Breast epithelium (tissue), 4 donors: ENCODE measurements around the gene BBS9. TPM values are rescaled to one million over a fixed set of nuclear protein-coding genes. Genes with fewer than 3 reads are reported as not detected.
A peak's percentile ranks its signal among the peaks of the same experiment; 100 is the strongest.

Experiments
- DNase-seq, 2 donors: peaks; one replicate each; pipeline ENCODE4 v3.0.0-alpha.2; 2019; ENCODE audit warnings: low spot score in 2 of 2
- H3K27ac ChIP-seq, 2 donors: fragments of 200-600 bp; sonication (generic) in 1 of 2; one replicate each; pipeline ENCODE4 v1.5.1; 2016 to 2019; ENCODE audit warnings: mild to moderate bottlenecking in 1 of 2
- H3K27me3 ChIP-seq, 2 donors: fragments of 200-600 bp; sonication (generic) in 1 of 2; one replicate each; pipeline versions ENCODE4 v1.5.1 to v1.6.0; 2017 to 2019; ENCODE audit warnings: control low read depth in 1 of 2, mild to moderate bottlenecking in 1 of 2
- H3K36me3 ChIP-seq: fragments of 200-600 bp; one replicate; pipeline ENCODE4 v1.5.1; 2019
- H3K4me1 ChIP-seq, 2 donors: fragments of 200-600 bp; sonication (generic); one replicate each; pipeline ENCODE4 v1.5.1; 2016 to 2019; ENCODE audit warnings: control low read depth in 1 of 2
- H3K4me3 ChIP-seq, 3 donors: fragments of 200-600 bp; sonication (generic); 1 replicate in 2 of 3; 2 replicates in 1 of 3; pipeline ENCODE4 v1.5.1; 2016 to 2019; ENCODE audit warnings: mild to moderate bottlenecking in 3 of 3, moderate library complexity in 2 of 3
- H3K9me3 ChIP-seq, 2 donors: fragments of 200-600 bp; sonication (generic) in 1 of 2; one replicate each; pipeline ENCODE4 v1.5.1; 2016 to 2019; ENCODE audit warnings: control low read depth in 1 of 2
- POLR2A ChIP-seq: fragments of 450-650 bp; IDR thresholded peaks from one replicate; pipeline ENCODE4 v1.6.1; 2016; ENCODE audit warnings: antibody characterized with exemption, mild to moderate bottlenecking, moderate library complexity
- POLR2AphosphoS5 ChIP-seq, 3 donors: sonication (generic); formaldehyde crosslinking; IDR thresholded peaks; one replicate each; pipeline ENCODE4 v1.6.1; 2017; ENCODE audit warnings: antibody characterized with exemption in 3 of 3
- intact Hi-C: fragments of 100-400 bp; cut with DNase I; formaldehyde crosslinking; loops from one replicate; pipeline ENCODE4 v1.15.1; 2023; ENCODE audit warnings: low total_unique reads
- total RNA-seq, 3 donors: library from RNA; depleted of rRNA; stranded (reverse); fragments of >200 nt; gene quantifications; one replicate each; pipeline ENCODE4 v1.1.0, GENCODE V29; 2016
- TF ChIP-seq, protein P1 (sequence below), 3 donors: fragments of 450-650 bp; IDR thresholded peaks; one replicate each; pipeline ENCODE4 v1.5.1; 2016 to 2017; ENCODE audit warnings: antibody characterized with exemption in 3 of 3, mild to moderate bottlenecking in 3 of 3, moderate library complexity in 3 of 3

BBS9 gene
- total RNA-seq, 3 donors from 2014 or later, result 27.4 to 49.5 (median 43.6) TPM

DNA sequence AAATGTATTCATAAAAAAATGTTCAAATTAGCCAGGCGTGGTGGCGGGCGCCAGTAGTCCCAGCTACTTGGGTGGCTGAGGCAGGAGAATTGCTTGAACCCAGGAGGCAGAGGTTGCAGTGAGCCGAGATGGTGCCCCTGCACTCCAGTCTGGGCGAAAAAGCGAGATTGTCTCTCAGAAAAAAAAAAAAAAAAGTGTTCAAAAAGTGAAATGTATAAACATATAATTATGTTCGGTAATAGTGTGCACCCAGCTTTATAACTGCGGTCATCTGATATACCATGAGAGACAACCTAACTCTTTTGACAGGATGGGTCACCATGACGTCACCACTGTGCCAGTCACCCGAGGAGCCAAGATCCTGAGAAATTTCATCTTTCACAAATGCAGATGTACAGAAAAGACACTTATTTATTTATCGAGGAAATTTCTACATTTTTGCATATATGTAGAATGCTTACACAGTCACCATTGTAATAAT lies 19.6 kb upstream of the BBS9 start:
- Histone ChIP-seq H3K4me3 (peak overlapping the region; percentile 90 to 97 (median 97)), H3K36me3 (no peaks in the 10 kb centered on the region), H3K9me3 (no peaks in the 10 kb centered on the region), H3K4me1 (peaks cover 3 to 16% of the 10 kb centered on the region in 2 donors), H3K27ac (peak overlapping the region in 1 of 2 donors; percentile 77), H3K27me3 (no peaks in the 10 kb centered on the region)
- TF ChIP-seq, protein P1, sequence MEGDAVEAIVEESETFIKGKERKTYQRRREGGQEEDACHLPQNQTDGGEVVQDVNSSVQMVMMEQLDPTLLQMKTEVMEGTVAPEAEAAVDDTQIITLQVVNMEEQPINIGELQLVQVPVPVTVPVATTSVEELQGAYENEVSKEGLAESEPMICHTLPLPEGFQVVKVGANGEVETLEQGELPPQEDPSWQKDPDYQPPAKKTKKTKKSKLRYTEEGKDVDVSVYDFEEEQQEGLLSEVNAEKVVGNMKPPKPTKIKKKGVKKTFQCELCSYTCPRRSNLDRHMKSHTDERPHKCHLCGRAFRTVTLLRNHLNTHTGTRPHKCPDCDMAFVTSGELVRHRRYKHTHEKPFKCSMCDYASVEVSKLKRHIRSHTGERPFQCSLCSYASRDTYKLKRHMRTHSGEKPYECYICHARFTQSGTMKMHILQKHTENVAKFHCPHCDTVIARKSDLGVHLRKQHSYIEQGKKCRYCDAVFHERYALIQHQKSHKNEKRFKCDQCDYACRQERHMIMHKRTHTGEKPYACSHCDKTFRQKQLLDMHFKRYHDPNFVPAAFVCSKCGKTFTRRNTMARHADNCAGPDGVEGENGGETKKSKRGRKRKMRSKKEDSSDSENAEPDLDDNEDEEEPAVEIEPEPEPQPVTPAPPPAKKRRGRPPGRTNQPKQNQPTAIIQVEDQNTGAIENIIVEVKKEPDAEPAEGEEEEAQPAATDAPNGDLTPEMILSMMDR (IDR thresholded peaks at IDR 0.05), result no peak
- no peak for TF ChIP-seq POLR2AphosphoS5 (IDR thresholded peaks at IDR 0.05)
- no peak for TF ChIP-seq POLR2A
- intact Hi-C loops, result no loop called here
- DNase-seq, result no peak

DNA sequence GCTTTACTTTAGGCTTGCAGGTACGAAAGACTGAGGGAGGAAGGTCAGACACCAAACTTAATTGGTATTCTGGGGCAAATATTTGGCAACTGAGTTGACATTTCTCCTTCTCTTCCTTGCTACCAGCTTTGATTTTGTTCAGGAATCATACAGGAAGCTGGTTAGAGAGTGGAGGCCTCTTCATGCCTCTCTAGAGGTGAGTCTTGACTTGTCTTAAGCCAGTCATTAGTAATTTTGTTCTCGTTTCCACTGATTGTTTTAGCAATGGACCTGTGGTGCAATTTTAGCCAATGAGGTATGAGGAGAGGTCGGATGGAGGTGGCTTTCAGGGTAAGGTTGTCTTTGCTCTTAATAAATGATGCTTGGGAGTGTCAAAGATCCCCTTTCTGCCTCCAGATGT lies 17.8 kb upstream of the BBS9 start:
- no peak overlapping the region for H3K27ac ChIP-seq
- intact Hi-C loops, result no loop called here
- H3K36me3 ChIP-seq, result no peaks in the 10 kb centered on the region
- no peaks in the 10 kb centered on the region for H3K9me3 ChIP-seq
- DNase-seq, result no peak
- TF ChIP-seq, protein P1 (IDR thresholded peaks at IDR 0.05), result no peak
- TF ChIP-seq POLR2AphosphoS5 (IDR thresholded peaks at IDR 0.05) (no peak), POLR2A (no peak)
- H3K4me1 ChIP-seq, result peaks cover 3 to 16% of the 10 kb centered on the region in 2 donors
- no peak overlapping the region for H3K4me3 ChIP-seq
- H3K27me3 ChIP-seq, result no peaks in the 10 kb centered on the region

DNA sequence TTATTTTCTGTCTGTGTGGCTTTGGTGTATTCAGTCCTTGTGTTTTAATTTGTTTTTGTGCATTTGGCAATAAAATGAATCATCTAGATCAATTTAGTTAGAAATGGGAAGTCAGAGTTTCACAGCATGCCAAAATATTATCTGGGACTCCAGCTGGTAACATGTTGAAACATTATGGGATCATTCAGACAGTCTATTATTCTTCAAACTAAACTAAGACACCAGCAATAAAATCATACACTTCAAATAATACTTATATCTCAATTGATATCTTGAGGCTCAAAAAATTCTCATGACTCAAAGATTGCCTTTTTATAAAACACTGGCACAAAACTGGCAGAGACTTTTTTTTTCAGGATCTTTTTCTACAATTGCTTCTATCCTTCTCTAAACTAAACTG lies 14.4 kb upstream of the BBS9 start:
- Histone ChIP-seq H3K4me1 (no peaks in the 10 kb centered on the region), H3K4me3 (no peak overlapping the region), H3K27me3 (no peaks in the 10 kb centered on the region), H3K27ac (no peak overlapping the region), H3K36me3 (no peaks in the 10 kb centered on the region), H3K9me3 (peaks cover 0 to 13% of the 10 kb centered on the region in 2 donors)
- DNase-seq, result no peak
- TF ChIP-seq POLR2A, result no peak
- no peak for TF ChIP-seq POLR2AphosphoS5 (IDR thresholded peaks at IDR 0.05)
- TF ChIP-seq, protein P1 (IDR thresholded peaks at IDR 0.05), result no peak
- intact Hi-C loops, result no loop called here

DNA sequence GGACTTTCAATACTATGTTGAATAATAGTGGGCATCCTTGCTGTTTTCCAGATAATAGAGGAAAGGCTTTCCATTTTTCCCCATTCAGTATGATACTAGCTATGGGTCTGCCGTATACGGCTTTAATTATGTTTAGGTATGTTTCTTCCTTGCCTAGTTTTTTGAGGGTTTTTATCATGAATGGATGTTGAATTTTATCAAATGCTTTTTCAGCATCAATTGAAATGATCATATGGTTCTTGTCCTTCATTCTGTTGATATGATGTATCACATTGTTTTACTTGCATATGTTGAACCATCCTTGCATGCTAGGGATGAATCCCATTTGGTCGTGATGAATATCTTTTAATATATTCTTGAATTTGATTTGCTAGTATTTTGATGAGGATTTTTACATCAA lies 11.0 kb upstream of the BBS9 start:
- Histone ChIP-seq H3K36me3 (no peaks in the 10 kb centered on the region), H3K27ac (no peak overlapping the region), H3K9me3 (peaks cover 0 to 13% of the 10 kb centered on the region in 2 donors), H3K27me3 (no peaks in the 10 kb centered on the region), H3K4me3 (no peak overlapping the region), H3K4me1 (no peaks in the 10 kb centered on the region)
- intact Hi-C loops, result no loop called here
- TF ChIP-seq POLR2A, result no peak
- TF ChIP-seq POLR2AphosphoS5 (IDR thresholded peaks at IDR 0.05), result no peak
- TF ChIP-seq, protein P1 (IDR thresholded peaks at IDR 0.05), result no peak
- DNase-seq, result no peak

DNA sequence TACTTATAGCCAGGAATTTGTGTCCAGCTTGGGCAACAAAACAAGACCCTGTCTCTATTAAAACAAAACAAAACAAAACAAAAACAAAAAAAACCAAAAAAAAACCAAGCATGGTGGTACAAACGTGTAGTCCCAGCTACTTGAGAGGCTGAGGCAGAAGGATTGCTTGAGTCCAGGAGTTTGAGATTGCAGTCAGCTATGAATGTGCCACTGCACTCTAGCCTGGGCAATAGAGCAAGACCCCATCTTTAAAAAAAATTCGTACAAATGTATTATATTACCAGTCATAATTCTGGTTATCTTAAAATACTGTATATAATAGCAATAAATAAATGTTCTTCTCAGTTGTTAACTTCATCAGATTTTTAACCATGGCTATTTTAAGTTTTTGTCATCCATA lies 2.3 kb upstream of the BBS9 start:
- no peaks in the 10 kb centered on the region for H3K9me3 ChIP-seq
- no peaks in the 10 kb centered on the region for H3K36me3 ChIP-seq
- DNase-seq, result no peak
- TF ChIP-seq POLR2A, result no peak
- TF ChIP-seq, protein P1 (IDR thresholded peaks at IDR 0.05), result no peak
- TF ChIP-seq POLR2AphosphoS5 (IDR thresholded peaks at IDR 0.05), result no peak
- no peaks in the 10 kb centered on the region for H3K4me1 ChIP-seq
- intact Hi-C loops, result no loop called here
- no peaks in the 10 kb centered on the region for H3K27me3 ChIP-seq
- no peak overlapping the region for H3K27ac ChIP-seq
- no peak overlapping the region for H3K4me3 ChIP-seq
